Neural progenitor cell (in vitro differentiated cells): ENCODE measurements around the gene PRRT1B. TPM values are rescaled to one million over a fixed set of nuclear protein-coding genes. Genes with fewer than 3 reads are reported as not detected.

ENCODE experiments used
- DNase-seq: peaks from one replicate; pipeline ENCODE4 v3.0.0-alpha.2; 2016; ENCODE audit warnings: low spot score
- H2AFZ ChIP-seq: fragments of 200-600 bp; sonication (generic); replicated peaks from 2 replicates; pipeline ENCODE4 v1.6.1; 2016; ENCODE audit warnings: antibody characterized with exemption
- H3F3A ChIP-seq: fragments of 200-600 bp; sonication (generic); 2 replicates; pipeline ENCODE4 v1.6.1; 2016; ENCODE audit warnings: antibody characterized with exemption, low read depth
- H3K27ac ChIP-seq: fragments of 200-600 bp; sonication (generic); 2 replicates; pipeline ENCODE4 v1.5.1; 2016; ENCODE audit warnings: mild to moderate bottlenecking
- H3K27me3 ChIP-seq: fragments of 200-600 bp; sonication (generic); 2 replicates; pipeline ENCODE4 v1.6.1; 2016; ENCODE audit warnings: mild to moderate bottlenecking, moderate library complexity
- H3K36me3 ChIP-seq: fragments of 200-600 bp; sonication (generic); 2 replicates; pipeline ENCODE4 v1.5.1; 2016
- H3K4me1 ChIP-seq: fragments of 200-600 bp; sonication (generic); 2 replicates; pipeline ENCODE4 v1.6.1; 2016; ENCODE audit warnings: mixed run types
- H3K4me2 ChIP-seq: fragments of 200-600 bp; sonication (generic); 2 replicates; pipeline ENCODE4 v1.6.1; 2016
- H3K4me3 ChIP-seq: fragments of 200-600 bp; sonication (generic); 2 replicates; pipeline ENCODE4 v1.5.1; 2016
- H3K79me2 ChIP-seq: fragments of 200-600 bp; sonication (generic); 2 replicates; pipeline ENCODE4 v1.6.1; 2016; ENCODE audit warnings: low read depth
- H3K9ac ChIP-seq: fragments of 200-600 bp; sonication (generic); 2 replicates; pipeline ENCODE4 v1.6.1; 2016
- H3K9me3 ChIP-seq: fragments of 200-600 bp; sonication (generic); 2 replicates; pipeline ENCODE4 v1.5.1; 2016; ENCODE audit warnings: low read depth
- H4K20me1 ChIP-seq: fragments of 200-600 bp; sonication (generic); 2 replicates; pipeline ENCODE4 v1.6.1; 2016; ENCODE audit warnings: low read depth
- H3K27ac Mint-ChIP-seq: 3 replicates; pipeline ENCODE4 v1.8.0; 2021; ENCODE audit warnings: mixed read lengths
- H3K27me3 Mint-ChIP-seq: 2 replicates; pipeline ENCODE4 v1.8.0; 2022; ENCODE audit warnings: low read depth, mild to moderate bottlenecking, inconsistent platforms, moderate library complexity, mixed read lengths; ENCODE audit not compliant: insufficient read depth
- H3K36me3 Mint-ChIP-seq: 3 replicates; pipeline ENCODE4 v1.8.0; 2021; ENCODE audit warnings: mixed read lengths
- H3K4me1 Mint-ChIP-seq: 3 replicates; pipeline ENCODE4 v1.8.0; 2021; ENCODE audit warnings: mixed read lengths
- H3K4me3 Mint-ChIP-seq: 3 replicates; pipeline ENCODE4 v1.8.0; 2021; ENCODE audit warnings: mild to moderate bottlenecking, moderate library complexity, mixed read lengths
- H3K9me3 Mint-ChIP-seq: 3 replicates; pipeline ENCODE4 v1.8.0; 2020; ENCODE audit warnings: mixed read lengths
- CTCF ChIP-seq: fragments of 200-600 bp; sonication (generic); IDR thresholded peaks from 2 replicates; pipeline ENCODE4 v1.5.1; 2017; ENCODE audit warnings: antibody characterized with exemption, mild to moderate bottlenecking
- EZH2 ChIP-seq: fragments of 200-600 bp; sonication (generic); IDR thresholded peaks from 2 replicates; pipeline ENCODE4 v1.6.1; 2017; ENCODE audit warnings: antibody characterized with exemption, mild to moderate bottlenecking, moderate library complexity
- EZH2phosphoT487 ChIP-seq: fragments of 200-600 bp; sonication (generic); IDR thresholded peaks from 2 replicates; pipeline ENCODE4 v1.6.1; 2017; ENCODE audit warnings: antibody characterized with exemption
- total RNA-seq: library from RNA; depleted of rRNA; stranded (reverse); fragments of >200 nt; gene quantifications from 2 replicates; pipeline ENCODE4 v1.2.3, GENCODE V29; 2015; ENCODE audit warnings: low replicate concordance

Gene PRRT1B
- total RNA-seq, 1 donor from 2014 or later = not detected

- Histone ChIP-seq H3K36me3 (no peaks in the 10 kb centered on the region), H3K4me3 (no peak overlapping the region), H3K9ac (no peak overlapping the region), H3K27me3 (no peaks in the 10 kb centered on the region), H3K4me2 (no peak overlapping the region), H3K9me3 (no peaks in the 10 kb centered on the region), H3K4me1 (no peaks in the 10 kb centered on the region), H4K20me1 (no peaks in the 10 kb centered on the region), H2AFZ (no peak overlapping the region), H3K27ac (no peak overlapping the region), H3F3A (no peaks in the 10 kb centered on the region), H3K79me2 (no peaks in the 10 kb centered on the region)
- no peak for DNase-seq
- TF ChIP-seq CTCF (peak; percentile 13), EZH2phosphoT487 (no peak)
- H3K4me3 Mint-ChIP-seq = no peak overlapping the region
- H3K9me3 Mint-ChIP-seq = no peaks in the 10 kb centered on the region
- no peak overlapping the region for H3K27ac Mint-ChIP-seq
- peaks cover 3% of the 10 kb centered on the region for H3K27me3 Mint-ChIP-seq
- no peaks in the 10 kb centered on the region for H3K4me1 Mint-ChIP-seq
- H3K36me3 Mint-ChIP-seq = peaks cover 19% of the 10 kb centered on the region
Measured at GRCh38 chr9:131577005-131578000, 32.0 kb downstream of the PRRT1B start.

GRCh38 chr9:131578021-131578420 is 32.7 kb downstream of the PRRT1B start:
- Histone ChIP-seq H2AFZ (no peak overlapping the region), H3K36me3 (no peaks in the 10 kb centered on the region), H4K20me1 (no peaks in the 10 kb centered on the region), H3K9me3 (no peaks in the 10 kb centered on the region), H3K4me2 (no peak overlapping the region), H3K4me3 (no peak overlapping the region), H3K27ac (no peak overlapping the region), H3K9ac (no peak overlapping the region), H3K4me1 (no peaks in the 10 kb centered on the region), H3K27me3 (no peaks in the 10 kb centered on the region), H3F3A (no peaks in the 10 kb centered on the region), H3K79me2 (no peaks in the 10 kb centered on the region)
- peaks cover 16% of the 10 kb centered on the region for H3K36me3 Mint-ChIP-seq
- H3K27ac Mint-ChIP-seq = no peak overlapping the region
- TF ChIP-seq EZH2 (no peak), EZH2phosphoT487 (no peak), CTCF (no peak)
- H3K27me3 Mint-ChIP-seq = peaks cover 3% of the 10 kb centered on the region
- no peak overlapping the region for H3K4me3 Mint-ChIP-seq
- no peaks in the 10 kb centered on the region for H3K4me1 Mint-ChIP-seq
- no peaks in the 10 kb centered on the region for H3K9me3 Mint-ChIP-seq
- no peak for DNase-seq

GRCh38 chr9:131578731-131579504 is 33.6 kb downstream of the PRRT1B start:
- no peaks in the 10 kb centered on the region for H3K4me1 ChIP-seq
- H3K4me1 Mint-ChIP-seq = no peaks in the 10 kb centered on the region
- DNase-seq = no peak
- H3F3A ChIP-seq = no peaks in the 10 kb centered on the region
- no peak overlapping the region for H3K4me3 Mint-ChIP-seq
- H3K27ac ChIP-seq = no peak overlapping the region
- H3K9ac ChIP-seq = no peak overlapping the region
- H3K27ac Mint-ChIP-seq = no peak overlapping the region
- H3K4me3 ChIP-seq = no peak overlapping the region
- TF ChIP-seq CTCF (no peak), EZH2 (no peak), EZH2phosphoT487 (no peak)
- no peaks in the 10 kb centered on the region for H4K20me1 ChIP-seq
- H3K27me3 Mint-ChIP-seq = peaks cover 3% of the 10 kb centered on the region
- H2AFZ ChIP-seq = no peak overlapping the region
- no peak overlapping the region for H3K4me2 ChIP-seq
- H3K9me3 Mint-ChIP-seq = no peaks in the 10 kb centered on the region
- peaks cover 17% of the 10 kb centered on the region for H3K36me3 Mint-ChIP-seq
- no peaks in the 10 kb centered on the region for H3K9me3 ChIP-seq
- no peaks in the 10 kb centered on the region for H3K79me2 ChIP-seq
- H3K27me3 ChIP-seq = no peaks in the 10 kb centered on the region
- no peaks in the 10 kb centered on the region for H3K36me3 ChIP-seq
